Sigmoid colon (tissue), 7 donors: ENCODE data around the gene TMEM141. TPM values are rescaled to one million over a fixed set of nuclear protein-coding genes. Genes with fewer than 3 reads are reported as not detected.
"Not testable (repeated sequence)": the region's sequence is repeated elsewhere in the genome, so short reads cannot be mapped to it uniquely, and the experiment has no call there.

Experiments
- DNase-seq: peaks from one replicate; pipeline ENCODE4 v3.0.0-alpha.2; 2019
- H3K27ac ChIP-seq, 4 donors: fragments of 200-600 bp; sonication (generic); one replicate each; pipeline ENCODE4 v1.5.1; 2016 to 2019; ENCODE audit warnings: mild to moderate bottlenecking in 1 of 4
- H3K27me3 ChIP-seq, 3 donors: fragments of 200-600 bp; sonication (generic); one replicate each; pipeline ENCODE4 v1.5.1; 2019; ENCODE audit warnings: mild to moderate bottlenecking in 1 of 3
- H3K36me3 ChIP-seq, 4 donors: fragments of 200-600 bp; sonication (generic); one replicate each; pipeline ENCODE4 v1.5.1; 2016 to 2019
- H3K4me1 ChIP-seq, 4 donors: fragments of 200-600 bp; sonication (generic); one replicate each; pipeline ENCODE4 v1.5.1; 2017 to 2019
- H3K4me3 ChIP-seq, 4 donors: fragments of 200-600 bp; sonication (generic); one replicate each; pipeline ENCODE4 v1.5.1; 2017 to 2019; ENCODE audit warnings: mild to moderate bottlenecking in 2 of 4, moderate library complexity in 1 of 4
- H3K9me3 ChIP-seq, 4 donors: fragments of 200-600 bp in 3 of 4; sonication (generic) in 3 of 4; one replicate each; pipeline versions ENCODE4 v1.5.1 to v1.6.1; 2013 to 2019
- EP300 ChIP-seq, 4 donors: sonication (generic); formaldehyde crosslinking; IDR thresholded peaks; one replicate each; pipeline ENCODE4 v1.6.1; 2017; ENCODE audit warnings: antibody characterized with exemption in 4 of 4
- POLR2A ChIP-seq, 2 donors: fragments of 450-650 bp; IDR thresholded peaks; one replicate each; pipeline ENCODE4 v1.6.1; 2016; ENCODE audit warnings: antibody characterized with exemption in 2 of 2, mild to moderate bottlenecking in 2 of 2, moderate library complexity in 2 of 2
- POLR2AphosphoS5 ChIP-seq, 4 donors: sonication (generic); formaldehyde crosslinking; IDR thresholded peaks; one replicate each; pipeline ENCODE4 v1.6.1; 2017; ENCODE audit warnings: antibody characterized with exemption in 4 of 4
- WGBS, 2 donors: extraction: QIAGEN DNeasy Blood & Tissue Kit; methylation state at CpG; one replicate each; pipeline ENCODE4 v1.1.7; 2013; 5-methylcytosine and 5-hydroxymethylcytosine counted together
- intact Hi-C: fragments of 100-400 bp; cut with DNase I; formaldehyde crosslinking; loops from one replicate; pipeline ENCODE4 v1.15.1; 2023
- polyA plus RNA-seq, 3 donors: library from polyadenylated mRNA; stranded (reverse); fragments of 200-250 nt; gene quantifications; one replicate each; pipeline ENCODE4 v1.2.3, GENCODE V29; 2013
- total RNA-seq, 4 donors: library from RNA; depleted of rRNA; stranded (reverse); fragments of >200 nt; gene quantifications; one replicate each; pipeline ENCODE4 v1.1.0, GENCODE V29; 2016
- TF ChIP-seq, protein P1 (sequence below), 4 experiments: fragments of 450-650 bp in 3 of 4; fragments of 200-600 bp in 1 of 4; IDR thresholded peaks; one replicate each; pipeline ENCODE4 v1.5.1; 2016 to 2019; ENCODE audit warnings: antibody characterized with exemption in 4 of 4, mild to moderate bottlenecking in 3 of 4, moderate library complexity in 2 of 4
- donor health status: healthy with polysubstance abuse.
- donor health status: Bipolar disorder and iron deficiency.
- donor health status: healthy.

Gene TMEM141
- total and polyA plus RNA-seq, 7 donors: 37.5 to 629 (median 84.7) TPM

DNA sequence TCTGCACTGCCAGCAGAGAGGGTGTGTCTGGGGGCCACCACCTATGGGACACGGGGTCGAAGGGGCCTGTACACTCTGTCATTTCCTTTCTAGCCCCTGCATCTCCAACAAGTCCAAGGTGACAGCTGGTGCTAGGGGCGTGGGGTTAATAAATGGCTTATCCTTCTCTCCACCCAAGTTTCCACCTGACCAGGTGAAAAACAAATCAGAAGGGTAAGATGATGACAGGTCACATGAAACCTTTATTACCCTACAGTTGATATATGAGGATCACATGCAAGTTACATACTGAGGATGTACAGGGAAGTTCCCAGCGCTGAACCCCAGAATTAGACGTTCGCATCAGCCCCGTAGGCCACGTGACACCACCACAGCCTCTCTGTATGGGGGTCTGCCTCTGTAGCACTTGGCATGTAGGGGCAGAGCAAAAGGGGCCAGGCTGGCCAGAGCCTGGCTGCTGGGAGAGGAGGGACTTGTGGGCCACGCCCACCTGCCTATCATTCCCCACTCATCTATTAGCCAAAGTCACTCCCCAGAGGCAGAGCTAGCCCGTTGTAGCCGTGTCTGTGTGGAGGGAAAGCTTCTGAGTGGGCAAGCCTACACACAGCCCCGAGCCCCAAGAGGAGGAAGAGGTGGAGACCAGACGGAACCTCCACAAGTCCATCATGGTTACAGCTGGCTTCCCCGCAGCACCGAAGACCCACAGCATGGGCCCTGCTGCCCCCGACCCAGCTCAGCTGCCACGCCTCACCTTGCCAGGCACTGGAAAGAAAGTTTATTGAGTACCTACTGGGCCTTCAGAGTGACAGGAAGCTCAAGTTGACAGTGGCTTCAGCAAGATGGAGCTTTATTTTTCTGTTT, 2.2 kb downstream of the TMEM141 start:
- peaks cover 8 to 27% (median 13%) of the 10 kb centered on the region in 3 donors for H3K27me3 ChIP-seq
- H3K9me3 ChIP-seq: no peaks in the 10 kb centered on the region
- WGBS, 2 donors: 33 to 68% methylated on average over 17 of the region's 17 CpGs
- intact Hi-C loops: loop anchor here (5.0 kb wide), 2 partner anchors 74 to 94 kb away; partner anchors contain the start of genes EDF1 and TRAF2
- no peak overlapping the region for H3K27ac ChIP-seq
- H3K4me1 ChIP-seq: peaks cover 0 to 22% (median 20%) of the 10 kb centered on the region in 4 donors
- TF ChIP-seq, protein P1, sequence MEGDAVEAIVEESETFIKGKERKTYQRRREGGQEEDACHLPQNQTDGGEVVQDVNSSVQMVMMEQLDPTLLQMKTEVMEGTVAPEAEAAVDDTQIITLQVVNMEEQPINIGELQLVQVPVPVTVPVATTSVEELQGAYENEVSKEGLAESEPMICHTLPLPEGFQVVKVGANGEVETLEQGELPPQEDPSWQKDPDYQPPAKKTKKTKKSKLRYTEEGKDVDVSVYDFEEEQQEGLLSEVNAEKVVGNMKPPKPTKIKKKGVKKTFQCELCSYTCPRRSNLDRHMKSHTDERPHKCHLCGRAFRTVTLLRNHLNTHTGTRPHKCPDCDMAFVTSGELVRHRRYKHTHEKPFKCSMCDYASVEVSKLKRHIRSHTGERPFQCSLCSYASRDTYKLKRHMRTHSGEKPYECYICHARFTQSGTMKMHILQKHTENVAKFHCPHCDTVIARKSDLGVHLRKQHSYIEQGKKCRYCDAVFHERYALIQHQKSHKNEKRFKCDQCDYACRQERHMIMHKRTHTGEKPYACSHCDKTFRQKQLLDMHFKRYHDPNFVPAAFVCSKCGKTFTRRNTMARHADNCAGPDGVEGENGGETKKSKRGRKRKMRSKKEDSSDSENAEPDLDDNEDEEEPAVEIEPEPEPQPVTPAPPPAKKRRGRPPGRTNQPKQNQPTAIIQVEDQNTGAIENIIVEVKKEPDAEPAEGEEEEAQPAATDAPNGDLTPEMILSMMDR (IDR thresholded peaks at IDR 0.05): no peak
- no peak for TF ChIP-seq POLR2A (IDR thresholded peaks at IDR 0.05)
- TF ChIP-seq EP300 (IDR thresholded peaks at IDR 0.05): no peak
- no peaks in the 10 kb centered on the region for H3K36me3 ChIP-seq
- DNase-seq: no peak
- H3K4me3 ChIP-seq: no peak overlapping the region

DNA sequence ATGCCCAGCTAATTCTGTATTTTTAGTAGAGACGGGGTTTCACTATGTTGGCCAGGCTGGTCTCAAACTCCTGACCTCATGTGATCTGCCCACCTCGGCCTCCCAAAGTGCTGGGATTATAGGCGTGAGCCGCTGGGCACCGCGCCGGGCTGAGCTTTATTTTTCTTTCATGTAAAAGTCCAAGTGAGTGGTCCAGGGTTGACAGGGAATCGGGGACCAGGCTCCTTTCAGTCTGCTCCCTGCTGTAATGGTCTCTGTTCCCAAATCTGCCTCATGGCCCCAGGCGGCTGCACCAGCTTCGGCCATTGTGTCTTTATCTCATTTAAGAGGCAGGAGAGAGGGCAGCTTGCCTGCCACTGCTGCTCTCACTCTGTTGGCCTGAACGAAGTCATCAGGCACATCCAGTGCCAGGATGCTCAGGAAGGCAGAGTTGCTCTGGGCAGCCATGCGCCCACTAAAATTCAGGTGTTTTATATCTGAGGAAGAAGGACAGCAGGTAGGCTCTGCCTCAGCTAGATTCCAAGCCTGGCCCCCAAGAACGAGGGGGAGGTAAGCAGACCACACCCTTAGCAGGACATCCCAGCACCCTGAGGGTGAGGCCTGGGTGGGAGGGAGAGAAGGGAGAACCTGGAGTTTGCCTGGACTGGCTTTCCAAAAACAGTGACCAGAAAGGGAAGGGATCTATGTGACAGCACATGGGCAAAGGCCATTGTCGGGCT, 3.3 kb downstream of the TMEM141 start:
- intact Hi-C loops: loop anchor here (5.0 kb wide), 2 partner anchors 73 to 93 kb away; partner anchors contain the start of genes EDF1 and TRAF2
- Histone ChIP-seq H3K27ac (no peak overlapping the region), H3K4me3 (no peak overlapping the region), H3K4me1 (peaks cover 0 to 23% (median 22%) of the 10 kb centered on the region in 4 donors), H3K36me3 (no peaks in the 10 kb centered on the region), H3K27me3 (peaks cover 18 to 38% (median 25%) of the 10 kb centered on the region in 3 donors), H3K9me3 (no peaks in the 10 kb centered on the region)
- DNase-seq: no peak
- WGBS, 2 donors: 80 to 88% methylated on average over 14 of the region's 14 CpGs
- TF ChIP-seq POLR2AphosphoS5 (IDR thresholded peaks at IDR 0.05) (no peak), POLR2A (IDR thresholded peaks at IDR 0.05) (no peak), EP300 (IDR thresholded peaks at IDR 0.05) (no peak)
- TF ChIP-seq, protein P1 (IDR thresholded peaks at IDR 0.05): no peak

DNA sequence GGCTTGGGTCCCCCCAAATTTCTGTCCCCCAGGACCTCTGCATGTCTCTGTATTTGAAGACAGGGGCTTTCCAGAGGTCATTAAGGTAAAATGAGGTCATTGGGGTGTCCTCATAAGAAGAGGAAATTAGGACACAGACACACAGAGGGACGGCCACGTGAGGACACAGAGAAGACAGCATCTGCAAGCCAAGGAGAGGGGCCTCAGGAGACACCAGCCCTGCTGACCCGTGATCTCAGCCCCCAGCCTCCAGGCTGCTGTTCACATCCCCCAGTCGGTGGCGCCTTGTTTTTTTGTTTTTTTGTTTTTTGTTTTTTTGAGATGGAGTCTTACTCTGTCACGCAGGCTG, 3.8 kb downstream of the TMEM141 start:
- H3K9me3 ChIP-seq: no peaks in the 10 kb centered on the region

DNA sequence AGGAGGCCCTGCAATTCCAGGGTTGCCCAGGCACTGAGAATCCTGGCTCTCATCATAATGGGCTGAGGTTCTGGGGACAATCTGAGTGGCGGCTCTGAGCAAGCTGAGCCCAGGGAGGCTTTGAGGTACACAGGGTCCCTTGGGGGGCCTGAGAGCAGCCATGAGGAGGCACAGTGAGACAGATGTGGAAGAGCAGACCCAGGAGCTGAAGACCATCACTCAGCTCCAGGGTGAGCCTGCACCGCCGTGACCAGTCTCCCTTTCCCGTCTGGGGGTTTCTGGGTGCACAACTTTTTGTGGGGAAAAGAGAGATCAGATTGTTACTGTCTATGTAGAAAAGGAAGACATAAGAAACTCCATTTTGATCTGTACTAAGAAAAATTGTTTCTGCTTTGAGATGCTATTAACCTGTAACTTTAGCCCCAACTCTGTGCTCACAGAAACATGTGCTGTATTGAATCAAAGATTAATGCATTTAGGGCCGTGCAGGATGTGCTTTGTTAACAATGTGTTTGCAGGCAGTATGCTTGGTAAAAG, 5.2 kb downstream of the TMEM141 start, which contains the start of gene CCDC183:
CCDC183 (plus strand) TSS at position 101 of the 537 bp plus-strand sequence; CDS start at position 161, 60 bp downstream.
- WGBS, 2 donors: 41 to 53% methylated on average over 5 of the region's 5 CpGs
- intact Hi-C loops: no loop called here
- no peak for DNase-seq
- Histone ChIP-seq H3K27me3 (peaks cover 37 to 57% (median 43%) of the 10 kb centered on the region in 3 donors), H3K9me3 (no peaks in the 10 kb centered on the region), H3K27ac (no peak within 1 kb of the TSS), H3K36me3 (no peaks in the 10 kb centered on the region), H3K4me3 (no peak within 1 kb of the TSS), H3K4me1 (peaks cover 0 to 35% (median 31%) of the 10 kb centered on the region in 4 donors)
- TF ChIP-seq EP300 (IDR thresholded peaks at IDR 0.05): no peak
- no peak for TF ChIP-seq POLR2AphosphoS5 (IDR thresholded peaks at IDR 0.05)
- no peak for TF ChIP-seq POLR2A (IDR thresholded peaks at IDR 0.05)
- TF ChIP-seq, protein P1 (IDR thresholded peaks at IDR 0.05): no peak

More for the DNA sequence above, 3.8 kb downstream of the TMEM141 start:
- H3K27me3 ChIP-seq: peaks cover 24 to 44% (median 30%) of the 10 kb centered on the region in 3 donors
- intact Hi-C loops: loop anchor here (5.0 kb wide), 2 partner anchors 72 to 92 kb away; partner anchors contain the start of genes EDF1 and TRAF2
- no peak for TF ChIP-seq EP300 (IDR thresholded peaks at IDR 0.05)
- H3K4me1 ChIP-seq: peaks cover 0 to 27% (median 26%) of the 10 kb centered on the region in 4 donors
- DNase-seq: no peak
- H3K27ac ChIP-seq: no peak overlapping the region
- 71 to 80% methylated on average over 6 of the region's 6 CpGs for WGBS, 2 donors
- H3K4me3 ChIP-seq: no peak overlapping the region
- H3K36me3 ChIP-seq: no peaks in the 10 kb centered on the region

DNA sequence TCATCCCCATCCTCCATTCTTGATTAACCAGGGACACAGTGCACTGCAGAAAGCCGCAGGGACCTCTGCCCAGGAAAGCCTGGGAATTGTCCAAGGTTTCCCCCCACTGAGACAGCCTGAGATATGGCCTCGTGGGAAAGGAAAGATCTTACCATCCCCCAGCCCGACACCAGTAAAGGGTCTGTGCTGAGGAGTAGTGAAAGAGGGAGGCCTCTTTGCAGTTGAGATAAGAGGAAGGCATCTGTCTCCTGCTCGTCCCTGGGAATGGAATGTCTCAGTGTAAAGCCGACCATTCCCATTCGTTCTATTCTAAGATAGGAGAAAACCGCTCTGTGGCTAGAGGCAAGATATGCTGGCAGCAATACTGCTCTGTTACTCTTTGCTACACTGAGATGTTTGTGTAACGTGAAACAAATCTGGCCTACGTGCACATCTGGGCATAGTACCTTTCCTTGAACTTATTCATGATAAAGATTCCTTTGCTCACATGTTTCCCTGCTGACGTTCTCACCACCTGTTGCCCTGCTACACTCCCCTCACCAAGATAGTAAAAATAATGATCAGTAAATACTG, 5.7 kb downstream of the TMEM141 start:
- H3K4me3 ChIP-seq, H3K36me3 ChIP-seq, H3K9me3 ChIP-seq, DNase-seq, intact Hi-C loops, H3K27ac ChIP-seq: not testable (repeated sequence)
- Histone ChIP-seq H3K4me1 (peaks cover 0 to 30% (median 26%) of the 10 kb centered on the region in 4 donors), H3K27me3 (peaks cover 40 to 62% (median 49%) of the 10 kb centered on the region in 3 donors)
- 12 to 22% methylated on average over 10 of the region's 10 CpGs for WGBS, 2 donors
